ENCODE results near the gene NF1.
"Not testable (repeated sequence)": the region's sequence is repeated elsewhere in the genome, so short reads cannot be mapped to it uniquely, and the experiment has no call there.

Gene NF1

GRCh38 chr17:31308372-31309334 lies 213.9 kb downstream of the NF1 start:
- TF ChIP-seq, protein P1, sequence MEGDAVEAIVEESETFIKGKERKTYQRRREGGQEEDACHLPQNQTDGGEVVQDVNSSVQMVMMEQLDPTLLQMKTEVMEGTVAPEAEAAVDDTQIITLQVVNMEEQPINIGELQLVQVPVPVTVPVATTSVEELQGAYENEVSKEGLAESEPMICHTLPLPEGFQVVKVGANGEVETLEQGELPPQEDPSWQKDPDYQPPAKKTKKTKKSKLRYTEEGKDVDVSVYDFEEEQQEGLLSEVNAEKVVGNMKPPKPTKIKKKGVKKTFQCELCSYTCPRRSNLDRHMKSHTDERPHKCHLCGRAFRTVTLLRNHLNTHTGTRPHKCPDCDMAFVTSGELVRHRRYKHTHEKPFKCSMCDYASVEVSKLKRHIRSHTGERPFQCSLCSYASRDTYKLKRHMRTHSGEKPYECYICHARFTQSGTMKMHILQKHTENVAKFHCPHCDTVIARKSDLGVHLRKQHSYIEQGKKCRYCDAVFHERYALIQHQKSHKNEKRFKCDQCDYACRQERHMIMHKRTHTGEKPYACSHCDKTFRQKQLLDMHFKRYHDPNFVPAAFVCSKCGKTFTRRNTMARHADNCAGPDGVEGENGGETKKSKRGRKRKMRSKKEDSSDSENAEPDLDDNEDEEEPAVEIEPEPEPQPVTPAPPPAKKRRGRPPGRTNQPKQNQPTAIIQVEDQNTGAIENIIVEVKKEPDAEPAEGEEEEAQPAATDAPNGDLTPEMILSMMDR (IDR thresholded peaks at IDR 0.05), result no peak
- Histone ChIP-seq H3K27ac (peak overlapping the region in 1 of 2 donors; percentile 30), H3K4me3 (no peak overlapping the region)
- DNase-seq (ENCODE audit: low spot score), result no peak

- DNase-seq (ENCODE audit: low spot score), result no peak
- H3K4me3 ChIP-seq, result no peak overlapping the region
- H3K27ac ChIP-seq, result peak overlapping the region in 1 of 2 donors; percentile 13
- TF ChIP-seq, protein P1 (IDR thresholded peaks at IDR 0.05), result no peak
Observed at GRCh38 chr17:31309556-31309955, 214.8 kb downstream of the NF1 start.

DNA sequence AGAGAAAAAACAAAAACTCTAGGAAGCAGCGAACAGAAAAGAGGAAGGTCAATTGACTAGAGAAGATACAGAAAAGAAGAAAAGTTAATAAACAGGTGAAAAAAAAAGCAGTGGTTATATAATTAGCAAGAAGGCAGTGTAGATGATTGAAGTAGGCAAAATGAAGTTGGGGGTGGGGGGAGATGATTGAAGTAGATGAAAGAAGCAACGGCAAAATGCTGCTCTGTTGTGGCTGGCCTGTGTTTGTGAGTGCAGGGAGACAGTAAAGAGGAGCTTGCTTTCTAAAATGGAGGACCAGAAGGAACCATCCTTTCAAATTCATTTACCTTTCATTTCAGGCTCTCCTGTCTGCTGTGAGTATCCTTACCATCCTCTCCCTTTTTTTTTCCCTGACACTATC lies 215.5 kb downstream of the NF1 start:
- no peak overlapping the region for H3K27ac ChIP-seq
- TF ChIP-seq, protein P1 (IDR thresholded peaks at IDR 0.05), result no peak
- H3K4me3 ChIP-seq, result no peak overlapping the region
- no peak for DNase-seq (ENCODE audit: low spot score)

DNA sequence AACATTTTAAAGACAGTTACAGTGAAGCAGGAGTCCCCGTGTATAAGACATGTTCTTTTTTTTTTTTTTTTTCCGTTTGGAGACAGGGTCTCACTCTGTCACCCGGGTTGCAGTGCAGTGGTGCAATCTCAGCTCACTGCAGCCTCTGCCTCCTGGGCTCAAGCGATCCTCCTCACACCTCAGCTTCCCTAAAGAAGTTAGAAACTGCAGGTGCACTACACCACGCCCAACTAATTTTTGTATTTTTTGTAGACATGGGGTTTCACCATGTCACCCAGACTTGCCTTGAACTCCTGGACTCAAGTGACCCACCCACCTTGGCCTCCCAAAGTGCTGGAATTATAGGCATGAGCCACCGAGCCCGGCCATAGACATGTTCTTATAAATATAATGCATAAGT lies 216.1 kb downstream of the NF1 start:
- TF ChIP-seq, protein P1 (IDR thresholded peaks at IDR 0.05), result no peak
- Histone ChIP-seq H3K27ac (peak overlapping the region in 1 of 2 donors; percentile 28), H3K4me3 (peak overlapping the region; percentile 35)
- DNase-seq (ENCODE audit: low spot score), result no peak

DNA sequence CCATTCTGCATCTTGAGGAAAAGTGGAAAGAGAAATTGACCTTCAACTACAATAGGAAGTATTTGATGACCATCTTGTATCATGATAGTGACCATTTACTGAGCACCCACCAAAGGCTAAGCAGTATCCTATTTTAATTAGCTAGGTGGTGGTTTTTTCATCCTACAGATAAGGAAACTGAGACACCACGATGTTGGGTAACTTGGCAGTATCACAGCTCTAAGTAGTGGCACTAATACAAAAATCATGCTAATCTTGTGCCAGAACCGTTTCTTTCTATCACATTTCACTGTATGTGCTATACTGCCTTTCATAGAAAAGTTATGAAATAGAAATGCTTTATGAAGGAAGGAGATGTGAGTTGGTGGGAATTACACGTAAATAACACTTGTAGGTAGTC lies 216.7 kb downstream of the NF1 start:
- Histone ChIP-seq H3K4me3 (peak overlapping the region; percentile 2), H3K27ac (peak overlapping the region in 1 of 2 donors; percentile 46)
- TF ChIP-seq, protein P1 (IDR thresholded peaks at IDR 0.05), result no peak
- no peak for DNase-seq (ENCODE audit: low spot score)

GRCh38 chr17:31312223-31312622 lies 217.4 kb downstream of the NF1 start:
- not testable (repeated sequence) for DNase-seq (ENCODE audit: low spot score)
- Histone ChIP-seq H3K4me3 (peak overlapping the region; percentile 2), H3K27ac (peak overlapping the region in 1 of 2 donors; percentile 46)

- H3K27ac ChIP-seq, result peak within 1 kb of the TSS in 1 of 2 donors; percentile 43
- DNase-seq (ENCODE audit: low spot score), result no peak
- TF ChIP-seq, protein P1 (IDR thresholded peaks at IDR 0.05), result no peak
- H3K4me3 ChIP-seq, result peak within 1 kb of the TSS; percentile 40
Observed at GRCh38 chr17:31313982-31314781, 219.4 kb downstream of the NF1 start, which contains the start of gene EVI2B. EVI2B (minus strand) TSS chr17:31314054; CDS start chr17:31305609, 8,445 bp downstream.
